Activated T-cell treated with anti-CD3 and anti-CD28 coated beads, Interleukin-2, amount 50 U/mL, for 48 hours (primary cell): ENCODE results near the gene KDM2A.

Source experiments
- DNase-seq, 2 experiments: peaks; one replicate each; pipeline ENCODE4 v3.0.0-alpha.2; 2020

KDM2A gene

GRCh38 chr11:67118801-67119584 lies at the start of gene KDM2A:
Gene KDM2A, plus strand, starts transcription at chr11:67119263. Its CDS starts 2,054 bp downstream, at chr11:67121317.
- DNase-seq: peak; percentile 96 to 98

GRCh38 chr11:67071420-67072284 lies 47.4 kb upstream of the KDM2A start:
- peak; percentile 83 to 88 for DNase-seq

DNA sequence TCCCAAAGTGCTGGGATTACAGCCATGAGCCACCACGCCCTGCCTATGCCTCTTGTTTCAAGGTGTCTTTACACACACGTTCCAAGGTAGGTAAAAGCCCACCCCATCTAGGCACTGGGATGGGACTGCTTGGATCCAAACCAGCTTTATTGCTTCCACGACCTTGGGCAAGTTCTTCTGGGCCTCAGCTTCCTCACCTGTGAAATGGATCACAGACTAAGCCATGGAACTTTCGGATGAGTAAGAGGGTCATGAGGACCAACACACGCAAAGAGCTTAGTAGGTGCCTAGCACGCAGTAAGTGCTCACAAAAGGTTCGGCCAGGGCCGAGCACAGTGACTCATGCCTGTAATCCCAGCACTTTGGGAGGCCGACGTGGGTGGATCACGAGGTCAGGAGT lies 46.8 kb upstream of the KDM2A start:
- no peak for DNase-seq

- no peak for DNase-seq
Measured at GRCh38 chr11:67073908-67074307, 45.2 kb upstream of the KDM2A start.

- DNase-seq: no peak
Measured at GRCh38 chr11:67076202-67076601, 42.9 kb upstream of the KDM2A start.

GRCh38 chr11:67079065-67079705 lies 39.9 kb upstream of the KDM2A start:
- peak; percentile 37 to 44 for DNase-seq

DNA sequence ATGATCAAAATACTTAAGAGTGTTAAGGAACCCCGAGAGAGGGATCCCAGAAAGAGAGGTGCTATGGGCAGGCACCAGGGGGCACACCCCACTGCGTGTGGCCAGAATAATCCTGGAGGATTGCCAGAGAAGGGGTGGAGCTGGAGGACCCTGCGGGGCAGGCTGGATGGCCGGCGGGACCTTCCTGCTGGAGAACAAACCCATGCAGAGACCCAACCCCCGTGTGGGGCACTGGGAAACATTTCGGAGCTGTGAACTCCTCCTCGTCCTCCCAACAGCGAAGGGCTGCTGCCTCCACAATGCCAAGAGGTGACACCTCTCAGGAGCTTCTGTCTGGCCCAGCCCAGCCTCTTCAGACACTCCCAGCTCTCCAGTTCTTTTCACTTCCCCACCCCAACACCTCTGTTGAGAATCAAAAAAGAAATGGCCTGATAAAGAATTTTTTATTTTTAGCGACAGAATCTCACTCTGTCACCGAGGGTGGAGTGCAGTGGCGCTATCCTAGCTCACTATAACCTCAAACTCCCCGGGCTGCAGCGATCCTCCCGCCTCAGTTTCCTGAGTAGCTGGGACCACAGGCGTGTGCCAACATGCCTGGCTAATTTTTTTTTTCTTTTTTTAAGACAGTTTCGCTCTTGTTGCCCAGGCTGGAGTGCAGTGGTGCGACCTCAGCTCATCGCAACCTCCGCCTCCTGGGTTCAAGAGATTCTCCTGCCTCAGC lies 36.8 kb upstream of the KDM2A start:
- peak in 1 of 2 experiments; percentile 29 for DNase-seq

GRCh38 chr11:67083786-67084366 lies 35.2 kb upstream of the KDM2A start:
- no peak for DNase-seq

- DNase-seq: no peak
Measured at GRCh38 chr11:67085617-67086016, 33.4 kb upstream of the KDM2A start.

DNA sequence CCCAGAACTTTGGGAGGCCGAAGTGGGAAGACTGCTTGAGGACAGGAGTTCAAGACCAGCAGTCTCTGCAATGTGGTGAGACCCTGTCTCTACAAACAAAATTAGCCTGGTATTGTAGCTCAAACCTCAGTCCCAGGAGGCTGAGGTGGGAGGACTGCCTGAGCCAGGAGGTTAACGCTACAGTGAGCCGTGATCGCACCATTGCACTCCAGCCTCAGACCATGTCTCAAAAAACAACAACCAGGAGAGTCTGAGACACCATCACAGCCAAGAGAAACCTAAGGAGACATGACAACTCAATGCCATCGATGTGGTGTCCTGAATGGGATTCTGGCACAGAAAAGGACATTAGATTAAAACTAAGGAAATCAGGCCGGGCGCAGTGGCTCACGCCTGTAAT lies 28.3 kb upstream of the KDM2A start:
- no peak for DNase-seq

- DNase-seq: no peak
Measured at GRCh38 chr11:67095214-67095507, 23.9 kb upstream of the KDM2A start.

- no peak for DNase-seq
Measured at GRCh38 chr11:67098799-67099429, 20.1 kb upstream of the KDM2A start.

DNA sequence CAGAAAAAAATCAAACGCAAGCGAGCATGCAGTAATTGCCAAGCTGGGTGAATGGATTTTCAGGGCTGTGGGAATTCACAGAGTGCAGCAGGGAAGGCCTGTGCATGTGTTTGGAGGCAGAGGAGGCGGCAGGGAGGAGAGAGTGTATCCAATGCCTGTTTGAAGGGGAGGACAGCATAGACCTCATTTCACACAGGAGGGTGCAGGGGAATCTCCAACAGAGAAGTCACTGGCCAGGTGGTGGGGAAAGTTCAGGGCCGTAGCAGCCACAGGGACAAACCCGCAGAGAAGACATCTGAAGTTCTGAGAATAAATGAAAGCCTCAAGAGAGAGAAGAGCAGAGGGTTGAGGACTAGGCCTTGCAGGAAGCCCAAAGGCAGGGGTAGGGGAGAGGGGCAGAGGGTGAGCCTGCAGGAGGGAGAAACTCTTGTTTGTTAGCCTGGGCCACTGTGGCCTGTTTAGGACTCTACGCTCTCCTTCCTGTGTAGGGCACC lies 19.2 kb upstream of the KDM2A start:
- DNase-seq: no peak

GRCh38 chr11:67102664-67103063 lies 16.4 kb upstream of the KDM2A start:
- no peak for DNase-seq

DNA sequence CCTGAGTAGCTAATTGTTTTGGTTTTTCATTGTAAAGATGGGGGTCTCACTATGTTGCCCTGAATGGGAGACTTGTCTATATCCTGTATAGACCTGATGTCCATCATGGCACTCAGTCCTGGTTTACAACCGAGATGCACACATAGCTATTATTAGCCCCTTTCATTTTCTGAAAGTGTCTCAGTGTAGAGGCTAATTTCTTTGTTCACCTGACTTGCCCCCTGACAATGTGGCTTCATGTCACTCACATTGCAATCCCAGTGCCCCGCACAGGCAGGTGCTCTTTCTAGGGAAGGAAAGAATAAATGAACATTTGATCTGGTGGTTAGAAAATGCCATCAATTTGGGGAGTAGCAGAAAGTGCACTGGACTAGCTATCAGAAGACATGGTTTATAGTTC lies 13.1 kb upstream of the KDM2A start:
- DNase-seq: no peak

GRCh38 chr11:67111261-67111660 lies 7.8 kb upstream of the KDM2A start:
- DNase-seq: no peak

DNA sequence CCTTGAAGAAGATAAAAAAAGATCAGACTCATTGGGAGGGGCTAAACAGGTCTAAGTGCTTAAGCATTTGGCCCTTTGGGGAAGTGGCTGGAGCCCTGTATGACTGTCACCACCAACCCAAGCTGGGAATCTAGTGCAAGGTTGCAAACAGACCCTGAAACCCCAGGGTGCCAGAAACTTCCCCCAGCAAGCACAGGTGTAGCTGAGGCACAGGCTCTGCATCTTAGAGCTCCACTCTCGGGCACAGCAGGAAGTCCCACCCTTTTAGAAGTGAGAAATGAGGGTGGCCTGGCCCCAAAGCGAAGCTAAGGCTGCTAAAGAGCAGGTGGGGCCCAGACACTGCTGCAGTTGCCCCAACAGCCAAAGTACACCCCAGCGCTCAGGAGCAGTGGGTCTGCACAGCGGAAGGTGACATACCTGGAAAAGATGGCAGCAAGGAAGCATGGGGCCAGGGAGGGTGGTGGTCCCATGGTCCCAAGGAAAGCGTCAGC lies 5.8 kb upstream of the KDM2A start:
- no peak for DNase-seq

- DNase-seq: no peak
Measured at GRCh38 chr11:67114275-67114896, 4.7 kb upstream of the KDM2A start.

DNA sequence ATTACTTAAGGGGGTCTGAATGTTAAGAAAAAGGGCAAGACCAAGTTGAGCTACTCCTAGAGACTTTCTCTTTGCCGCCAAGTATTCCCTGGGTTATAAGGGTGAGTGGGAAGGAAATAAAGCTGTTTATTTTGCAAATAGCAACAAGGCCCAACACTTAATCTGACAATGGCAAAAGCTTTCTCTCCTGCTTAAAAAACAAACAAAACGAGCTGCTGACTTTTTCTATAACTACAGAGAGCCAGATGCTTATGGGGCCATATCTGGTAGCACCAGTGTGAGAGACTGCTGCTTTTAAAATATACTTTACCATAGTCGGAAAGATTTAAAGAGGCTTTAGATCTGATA lies 2.3 kb upstream of the KDM2A start:
- DNase-seq: no peak

- no peak for DNase-seq
Measured at GRCh38 chr11:67117176-67117575, 1.9 kb upstream of the KDM2A start.

- peak; percentile 60 to 69 for DNase-seq
Measured at GRCh38 chr11:67117672-67118180, 1.3 kb upstream of the KDM2A start.
